Colonic mucosa (tissue), 4 donors: ENCODE data around the gene POLR2B. TPM values are rescaled to one million over a fixed set of nuclear protein-coding genes. Genes with fewer than 3 reads are reported as not detected.

Source experiments
- DNase-seq: peaks from one replicate; pipeline ENCODE4 v3.0.0-alpha.2; 2020
- H3K27ac ChIP-seq: fragments of 200-600 bp; one replicate; pipeline ENCODE4 v1.8.0; 2021
- H3K27me3 ChIP-seq: fragments of 200-600 bp; one replicate; pipeline ENCODE4 v1.8.0; 2021
- H3K36me3 ChIP-seq: fragments of 200-600 bp; one replicate; pipeline ENCODE4 v1.8.0; 2021
- H3K4me1 ChIP-seq: fragments of 200-600 bp; one replicate; pipeline ENCODE4 v1.8.0; 2021; ENCODE audit warnings: mild to moderate bottlenecking
- H3K4me3 ChIP-seq: fragments of 200-600 bp; one replicate; pipeline ENCODE4 v1.8.0; 2021
- H3K9ac ChIP-seq, 2 donors: one replicate each; pipeline ENCODE4 v1.7.0; 2013; ENCODE audit warnings: control low read depth in 2 of 2, low read depth in 2 of 2, low read length in 2 of 2
- H3K9me3 ChIP-seq: fragments of 200-600 bp; one replicate; pipeline ENCODE4 v1.8.0; 2021
- intact Hi-C: fragments of 100-400 bp; cut with DNase I; formaldehyde crosslinking; loops from one replicate; pipeline ENCODE4 v1.14.1; 2022
- total RNA-seq, 2 donors: library from RNA; stranded (reverse); fragmentation: NEBNext Ultra II Directional in 1 of 2; extraction: Animal tissue kit (Norgen Biotek cat#: 25700) in 1 of 2; gene quantifications; one replicate each; pipeline ENCODE4 v1.2.1, GENCODE V29; 2021
- TF ChIP-seq, protein P1 (sequence below): fragments of 200-600 bp; IDR thresholded peaks from one replicate; pipeline ENCODE4 v1.8.0; 2022; ENCODE audit warnings: antibody characterized with exemption, mild to moderate bottlenecking
- donor health status: healthy.
- donor health status: DM: no; HTN: no; CAD: no.
- donor health status: DM: no; HTN: no; CAD: no.

The POLR2B gene
- total RNA-seq, 2 donors from 2014 or later, result 70.2 to 79.3 TPM

DNA sequence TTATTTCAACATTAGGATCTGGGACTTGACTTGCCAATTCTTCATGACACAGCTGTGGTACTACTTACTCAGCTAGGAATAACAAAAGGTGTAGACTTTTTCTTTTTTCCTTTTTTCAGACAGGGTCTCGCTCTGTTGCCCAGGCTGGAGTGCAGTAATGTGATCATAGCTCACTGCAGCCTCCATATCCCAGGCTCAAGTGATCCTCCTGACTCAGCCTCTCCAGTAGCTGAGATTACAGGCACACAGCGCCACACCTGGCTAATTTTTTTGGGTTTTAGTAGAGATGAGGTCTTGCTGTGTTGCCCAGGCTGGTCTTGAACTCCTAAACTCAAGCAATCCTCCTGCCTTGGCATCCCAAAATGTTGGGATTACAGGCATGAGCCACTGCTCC, 17.6 kb upstream of the POLR2B start:
- H3K36me3 ChIP-seq, result peaks cover under 1% of the 10 kb centered on the region
- H3K9me3 ChIP-seq, result no peaks in the 10 kb centered on the region
- H3K4me1 ChIP-seq, result no peaks in the 10 kb centered on the region
- H3K4me3 ChIP-seq, result no peak overlapping the region
- TF ChIP-seq, protein P1, sequence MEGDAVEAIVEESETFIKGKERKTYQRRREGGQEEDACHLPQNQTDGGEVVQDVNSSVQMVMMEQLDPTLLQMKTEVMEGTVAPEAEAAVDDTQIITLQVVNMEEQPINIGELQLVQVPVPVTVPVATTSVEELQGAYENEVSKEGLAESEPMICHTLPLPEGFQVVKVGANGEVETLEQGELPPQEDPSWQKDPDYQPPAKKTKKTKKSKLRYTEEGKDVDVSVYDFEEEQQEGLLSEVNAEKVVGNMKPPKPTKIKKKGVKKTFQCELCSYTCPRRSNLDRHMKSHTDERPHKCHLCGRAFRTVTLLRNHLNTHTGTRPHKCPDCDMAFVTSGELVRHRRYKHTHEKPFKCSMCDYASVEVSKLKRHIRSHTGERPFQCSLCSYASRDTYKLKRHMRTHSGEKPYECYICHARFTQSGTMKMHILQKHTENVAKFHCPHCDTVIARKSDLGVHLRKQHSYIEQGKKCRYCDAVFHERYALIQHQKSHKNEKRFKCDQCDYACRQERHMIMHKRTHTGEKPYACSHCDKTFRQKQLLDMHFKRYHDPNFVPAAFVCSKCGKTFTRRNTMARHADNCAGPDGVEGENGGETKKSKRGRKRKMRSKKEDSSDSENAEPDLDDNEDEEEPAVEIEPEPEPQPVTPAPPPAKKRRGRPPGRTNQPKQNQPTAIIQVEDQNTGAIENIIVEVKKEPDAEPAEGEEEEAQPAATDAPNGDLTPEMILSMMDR, result no peak
- H3K27ac ChIP-seq, result no peak overlapping the region
- no peaks in the 10 kb centered on the region for H3K27me3 ChIP-seq
- DNase-seq, result no peak
- intact Hi-C loops, result loop anchor here (10.0 kb wide), 1 partner anchor 46 kb away; no protein-coding TSS in a partner anchor
- H3K9ac ChIP-seq, result no peak overlapping the region

DNA sequence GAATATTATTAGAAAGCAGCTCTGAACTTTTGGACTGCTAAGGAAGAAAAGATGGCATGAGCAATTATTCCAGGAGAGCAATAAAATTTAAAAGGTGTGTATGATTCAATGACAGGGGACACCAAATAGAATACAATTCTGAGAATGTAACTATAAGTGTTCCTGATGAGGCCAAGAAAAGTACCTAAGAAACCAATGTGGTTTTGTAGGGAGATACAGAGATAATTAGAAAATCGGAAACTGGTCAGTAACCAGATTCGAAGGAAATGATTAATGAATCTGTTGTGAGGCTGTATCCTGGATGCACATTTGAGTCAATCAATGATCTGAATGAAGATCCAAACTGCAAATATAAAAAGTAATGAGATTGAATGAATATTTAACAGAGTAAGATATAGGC, 7.3 kb upstream of the POLR2B start:
- peaks cover 18% of the 10 kb centered on the region for H3K36me3 ChIP-seq
- TF ChIP-seq, protein P1, result no peak
- H3K27me3 ChIP-seq, result no peaks in the 10 kb centered on the region
- no peak overlapping the region for H3K27ac ChIP-seq
- H3K4me3 ChIP-seq, result no peak overlapping the region
- H3K4me1 ChIP-seq, result peaks cover 4% of the 10 kb centered on the region
- H3K9ac ChIP-seq, result no peak overlapping the region
- DNase-seq, result no peak
- H3K9me3 ChIP-seq, result no peaks in the 10 kb centered on the region
- intact Hi-C loops, result no loop called here

DNA sequence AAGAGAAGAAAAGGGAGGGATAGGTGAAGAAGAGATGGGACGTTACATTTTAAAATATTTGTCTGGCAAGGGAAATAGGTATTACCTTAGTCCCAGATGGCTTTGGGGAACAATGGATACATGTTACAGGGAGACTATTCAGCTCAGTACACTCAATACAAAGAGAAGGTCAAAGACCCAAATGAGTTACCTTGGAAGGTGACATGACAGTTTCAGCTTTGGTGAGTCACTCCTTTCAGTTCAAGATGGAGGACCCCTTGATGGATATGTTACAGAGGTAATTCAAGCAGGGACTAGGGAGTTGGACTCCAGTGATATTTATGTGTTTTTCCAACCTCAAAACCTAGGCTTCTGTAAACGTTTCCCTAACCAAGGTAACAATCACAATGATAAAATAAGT, 6.3 kb upstream of the POLR2B start:
- H3K27ac ChIP-seq, result no peak overlapping the region
- no peak for DNase-seq
- TF ChIP-seq, protein P1, result no peak
- peaks cover 4% of the 10 kb centered on the region for H3K4me1 ChIP-seq
- H3K9ac ChIP-seq, result no peak overlapping the region
- H3K36me3 ChIP-seq, result peaks cover 18% of the 10 kb centered on the region
- H3K4me3 ChIP-seq, result no peak overlapping the region
- intact Hi-C loops, result no loop called here
- H3K9me3 ChIP-seq, result no peaks in the 10 kb centered on the region
- H3K27me3 ChIP-seq, result no peaks in the 10 kb centered on the region

DNA sequence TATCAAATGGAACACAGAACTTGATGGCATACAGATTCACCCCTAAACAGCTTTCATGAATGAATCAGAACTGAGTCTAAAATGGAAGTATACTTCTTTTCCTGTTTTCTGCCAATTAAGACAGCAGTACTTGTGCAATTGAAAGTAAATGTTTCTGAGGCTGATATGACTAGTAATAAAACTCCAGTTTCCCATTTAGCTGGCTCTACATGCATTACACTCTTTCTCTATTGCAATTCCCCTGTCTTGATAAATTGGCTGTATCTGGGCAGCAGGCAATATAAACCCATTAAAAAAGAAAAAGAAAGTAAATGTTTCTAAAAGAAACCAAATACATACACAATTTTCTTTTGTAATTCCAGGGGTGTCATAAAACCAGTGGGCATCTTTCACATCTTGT, 5.9 kb upstream of the POLR2B start:
- Histone ChIP-seq H3K4me1 (peaks cover 4% of the 10 kb centered on the region), H3K36me3 (peaks cover 18% of the 10 kb centered on the region)

DNA sequence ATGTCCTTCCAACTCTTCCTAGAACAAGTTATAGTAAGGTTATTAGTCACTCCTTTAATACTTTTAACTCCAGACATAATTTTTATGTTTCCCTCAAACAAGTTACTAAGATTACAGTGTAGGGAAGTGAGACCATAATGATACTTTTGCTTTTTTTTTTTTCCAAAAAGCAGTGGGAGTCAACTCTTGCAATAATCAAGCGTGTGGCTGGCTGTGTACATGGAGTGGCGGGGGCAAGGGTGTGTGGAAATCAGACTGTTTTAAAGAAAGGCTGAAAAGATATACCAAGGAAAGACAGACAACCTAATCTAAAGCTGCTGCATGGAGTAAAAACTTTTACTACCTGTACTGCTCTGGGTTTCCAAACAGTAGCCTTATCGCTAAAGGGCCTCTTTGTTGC, 5.4 kb upstream of the POLR2B start:
- Histone ChIP-seq H3K4me3 (no peak overlapping the region), H3K9ac (no peak overlapping the region), H3K36me3 (peaks cover 18% of the 10 kb centered on the region), H3K27me3 (no peaks in the 10 kb centered on the region), H3K9me3 (no peaks in the 10 kb centered on the region), H3K4me1 (peaks cover 4% of the 10 kb centered on the region), H3K27ac (no peak overlapping the region)
- DNase-seq, result no peak
- intact Hi-C loops, result no loop called here
- TF ChIP-seq, protein P1, result no peak

More for the DNA sequence above, 5.9 kb upstream of the POLR2B start:
- no peaks in the 10 kb centered on the region for H3K27me3 ChIP-seq
- TF ChIP-seq, protein P1, result no peak
- DNase-seq, result no peak
- H3K4me3 ChIP-seq, result no peak overlapping the region
- intact Hi-C loops, result no loop called here
- no peak overlapping the region for H3K27ac ChIP-seq
- H3K9ac ChIP-seq, result no peak overlapping the region
- no peaks in the 10 kb centered on the region for H3K9me3 ChIP-seq
